GM23338 (cell line): ENCODE measurements around the gene RAB11FIP3. TPM values are rescaled to one million over a fixed set of nuclear protein-coding genes. Genes with fewer than 3 reads are reported as not detected.

Experiments used
- ATAC-seq: fragments of 200-7000 bp; cut with Tn5 transposase; 3 replicates; pipeline ENCODE4 v1.9.1; 2020
- DNase-seq: peaks from one replicate; pipeline ENCODE4 v3.0.0-alpha.2; 2015; ENCODE audit warnings: low spot score
- H2AFZ ChIP-seq: fragments of 200-600 bp; sonication (generic); 2 replicates; pipeline ENCODE4 v1.8.0; 2016; ENCODE audit warnings: antibody characterized with exemption, mild to moderate bottlenecking, moderate library complexity
- H3F3A ChIP-seq: fragments of 200-600 bp; sonication (generic); replicated peaks from 2 replicates; pipeline ENCODE4 v1.8.0; 2017; ENCODE audit warnings: antibody characterized with exemption, mixed run types, low read depth
- H3K27ac ChIP-seq: fragments of 200-600 bp; sonication (generic); 2 replicates; pipeline ENCODE4 v1.6.1; 2016; ENCODE audit warnings: low read depth
- H3K27me3 ChIP-seq: fragments of 200-600 bp; sonication (generic); 2 replicates; pipeline ENCODE4 v1.8.0; 2016; ENCODE audit warnings: mild to moderate bottlenecking, mixed run types, moderate library complexity; ENCODE audit not compliant: insufficient read depth
- H3K36me3 ChIP-seq: fragments of 200-600 bp; sonication (generic); 2 replicates; pipeline ENCODE4 v1.8.0; 2016; ENCODE audit warnings: mild to moderate bottlenecking; ENCODE audit not compliant: insufficient read depth
- H3K4me1 ChIP-seq: fragments of 200-600 bp; sonication (generic); 2 replicates; pipeline ENCODE4 v1.8.0; 2016; ENCODE audit warnings: mild to moderate bottlenecking, moderate library complexity; ENCODE audit not compliant: insufficient read depth
- H3K4me2 ChIP-seq: fragments of 200-600 bp; sonication (generic); 2 replicates; pipeline ENCODE4 v1.7.1; 2017; ENCODE audit warnings: mixed run types
- H3K4me3 ChIP-seq: fragments of 200-600 bp; sonication (generic); 2 replicates; pipeline ENCODE4 v1.6.1; 2016; ENCODE audit warnings: mixed run types
- H3K79me2 ChIP-seq: fragments of 200-600 bp; sonication (generic); replicated peaks from 2 replicates; pipeline ENCODE4 v1.8.0; 2017; ENCODE audit warnings: mild to moderate bottlenecking; ENCODE audit not compliant: insufficient read depth
- H3K9me2 ChIP-seq: fragments of 200-600 bp; sonication (generic); 2 replicates; pipeline ENCODE4 v1.8.0; 2017; ENCODE audit not compliant: insufficient read depth
- H4K20me1 ChIP-seq: fragments of 200-600 bp; sonication (generic); replicated peaks from 2 replicates; pipeline ENCODE4 v1.8.0; 2017; ENCODE audit warnings: mild to moderate bottlenecking; ENCODE audit not compliant: insufficient read depth
- H3K27ac Mint-ChIP-seq: 2 replicates; pipeline ENCODE4 v1.8.0; 2020; ENCODE audit warnings: inconsistent platforms, mild to moderate bottlenecking, moderate library complexity, mixed read lengths
- H3K27me3 Mint-ChIP-seq: 3 replicates; pipeline ENCODE4 v1.8.0; 2022; ENCODE audit warnings: low read depth, mild to moderate bottlenecking, moderate library complexity, mixed read lengths, inconsistent platforms; ENCODE audit not compliant: insufficient read depth, poor library complexity
- H3K36me3 Mint-ChIP-seq: 3 replicates; pipeline ENCODE4 v1.8.0; 2021; ENCODE audit warnings: low read depth, mild to moderate bottlenecking, inconsistent platforms, moderate library complexity, mixed read lengths
- H3K4me1 Mint-ChIP-seq: 3 replicates; pipeline ENCODE4 v1.8.0; 2020; ENCODE audit warnings: mild to moderate bottlenecking, inconsistent platforms, mixed read lengths
- H3K4me3 Mint-ChIP-seq: 3 replicates; pipeline ENCODE4 v1.8.0; 2021; ENCODE audit warnings: moderate library complexity, mild to moderate bottlenecking, inconsistent platforms, mixed read lengths
- H3K9me3 Mint-ChIP-seq: 3 replicates; pipeline ENCODE4 v1.8.0; 2020; ENCODE audit warnings: moderate library complexity, mild to moderate bottlenecking, inconsistent platforms, mixed read lengths
- CREB1 ChIP-seq: fragments of 250-450 bp; sonication (Bioruptor Pico); IDR thresholded peaks from 2 replicates; pipeline ENCODE4 v1.5.0; 2020; ENCODE audit warnings: low read depth, mild to moderate bottlenecking, moderate library complexity
- CTCF ChIP-seq, 2 experiments: fragments of 200-600 bp in 1 of 2; sonication (generic) in 1 of 2; conservative IDR thresholded peaks; 2 replicates each; pipeline versions ENCODE4 v1.5.1 to v1.6.1; 2016 to 2017; ENCODE audit warnings: antibody characterized with exemption in 2 of 2, low read depth in 2 of 2, mild to moderate bottlenecking in 2 of 2, moderate library complexity in 1 of 2
- EZH2 ChIP-seq: fragments of 200-600 bp; sonication (generic); IDR thresholded peaks from one replicate; pipeline ENCODE4 v1.8.0; 2017; ENCODE audit warnings: antibody characterized with exemption, mild to moderate bottlenecking, low read depth; ENCODE audit not compliant: unreplicated experiment
- EZH2phosphoT487 ChIP-seq: fragments of 200-600 bp; sonication (generic); IDR thresholded peaks from one replicate; pipeline ENCODE4 v1.8.1; 2018; ENCODE audit warnings: antibody characterized with exemption; ENCODE audit not compliant: unreplicated experiment
- JUNB ChIP-seq: IDR thresholded peaks from one replicate; pipeline ENCODE4 v1.6.1; 2016; ENCODE audit warnings: antibody characterized with exemption; ENCODE audit not compliant: unreplicated experiment
- NANOG ChIP-seq: IDR thresholded peaks from 2 replicates; pipeline ENCODE4 v1.6.1; 2016; ENCODE audit warnings: antibody characterized with exemption, borderline replicate concordance
- POLR2AphosphoS5 ChIP-seq: IDR thresholded peaks from 2 replicates; pipeline ENCODE4 v1.6.1; 2016; ENCODE audit warnings: antibody characterized with exemption, low read depth
- STAT1 ChIP-seq: IDR thresholded peaks from one replicate; pipeline ENCODE4 v1.6.1; 2016; ENCODE audit warnings: antibody characterized with exemption; ENCODE audit not compliant: unreplicated experiment
- ZNF114 ChIP-seq: fragments of 250-450 bp; sonication (Bioruptor Pico); IDR thresholded peaks from 2 replicates; pipeline ENCODE4 v1.5.0; 2020; ENCODE audit warnings: mild to moderate bottlenecking, moderate library complexity
- ZNF331 ChIP-seq: fragments of 250-450 bp; sonication (Bioruptor Pico); IDR thresholded peaks from 2 replicates; pipeline ENCODE4 v1.5.0; 2020; ENCODE audit warnings: low read depth, mild to moderate bottlenecking, moderate library complexity
- polyA plus RNA-seq: library from polyadenylated mRNA; unstranded; fragments of >200 nt; fragmentation: Nextera tagmentation; extraction: Ambion mirVana; gene quantifications from 2 replicates; pipeline ENCODE4 v1.2.1, GENCODE V29; 2016
- total RNA-seq: library from RNA; depleted of rRNA; stranded (reverse); fragments of >200 nt; shearing (Covaris generic); gene quantifications from 2 replicates; pipeline ENCODE4 v1.2.3, GENCODE V29; 2014
- TF ChIP-seq, protein P1 (sequence below): IDR thresholded peaks from one replicate; pipeline ENCODE4 v1.6.1; 2018; ENCODE audit warnings: antibody characterized with exemption; ENCODE audit not compliant: unreplicated experiment
- TF ChIP-seq, protein P2 (sequence below): IDR thresholded peaks from 2 replicates; pipeline ENCODE4 v1.6.1; 2016; ENCODE audit warnings: antibody characterized with exemption

RAB11FIP3 gene
- total and polyA plus RNA-seq, 2 experiments from 2014 or later = 3.2 to 29.2 TPM

DNA sequence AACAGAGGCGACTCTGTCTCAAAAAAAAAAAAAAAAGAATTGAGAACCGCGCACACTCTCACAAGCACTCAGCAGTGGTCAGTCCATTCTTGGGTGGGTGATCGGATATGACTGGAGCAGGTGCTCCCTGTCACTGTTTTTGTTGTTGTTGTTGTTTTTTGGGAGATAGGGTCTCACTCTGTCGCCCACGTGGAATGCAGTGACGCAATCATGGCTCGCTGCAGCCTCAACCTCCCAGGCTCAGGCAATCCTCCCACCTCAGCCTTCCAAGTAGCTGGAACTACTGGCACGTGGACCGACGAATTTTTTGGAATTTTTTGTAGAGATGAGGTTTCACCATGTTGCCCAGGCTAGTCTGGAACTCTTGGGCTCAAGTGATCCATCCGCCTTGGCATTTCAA lies 30.0 kb downstream of the RAB11FIP3 start (continued):
- TF ChIP-seq CTCF (conservative IDR thresholded peaks at IDR 0.05; ENCODE audit: low read depth in 2 of 2) (no peak), EZH2phosphoT487 (no peak), STAT1 (no peak)
- TF ChIP-seq, protein P1, sequence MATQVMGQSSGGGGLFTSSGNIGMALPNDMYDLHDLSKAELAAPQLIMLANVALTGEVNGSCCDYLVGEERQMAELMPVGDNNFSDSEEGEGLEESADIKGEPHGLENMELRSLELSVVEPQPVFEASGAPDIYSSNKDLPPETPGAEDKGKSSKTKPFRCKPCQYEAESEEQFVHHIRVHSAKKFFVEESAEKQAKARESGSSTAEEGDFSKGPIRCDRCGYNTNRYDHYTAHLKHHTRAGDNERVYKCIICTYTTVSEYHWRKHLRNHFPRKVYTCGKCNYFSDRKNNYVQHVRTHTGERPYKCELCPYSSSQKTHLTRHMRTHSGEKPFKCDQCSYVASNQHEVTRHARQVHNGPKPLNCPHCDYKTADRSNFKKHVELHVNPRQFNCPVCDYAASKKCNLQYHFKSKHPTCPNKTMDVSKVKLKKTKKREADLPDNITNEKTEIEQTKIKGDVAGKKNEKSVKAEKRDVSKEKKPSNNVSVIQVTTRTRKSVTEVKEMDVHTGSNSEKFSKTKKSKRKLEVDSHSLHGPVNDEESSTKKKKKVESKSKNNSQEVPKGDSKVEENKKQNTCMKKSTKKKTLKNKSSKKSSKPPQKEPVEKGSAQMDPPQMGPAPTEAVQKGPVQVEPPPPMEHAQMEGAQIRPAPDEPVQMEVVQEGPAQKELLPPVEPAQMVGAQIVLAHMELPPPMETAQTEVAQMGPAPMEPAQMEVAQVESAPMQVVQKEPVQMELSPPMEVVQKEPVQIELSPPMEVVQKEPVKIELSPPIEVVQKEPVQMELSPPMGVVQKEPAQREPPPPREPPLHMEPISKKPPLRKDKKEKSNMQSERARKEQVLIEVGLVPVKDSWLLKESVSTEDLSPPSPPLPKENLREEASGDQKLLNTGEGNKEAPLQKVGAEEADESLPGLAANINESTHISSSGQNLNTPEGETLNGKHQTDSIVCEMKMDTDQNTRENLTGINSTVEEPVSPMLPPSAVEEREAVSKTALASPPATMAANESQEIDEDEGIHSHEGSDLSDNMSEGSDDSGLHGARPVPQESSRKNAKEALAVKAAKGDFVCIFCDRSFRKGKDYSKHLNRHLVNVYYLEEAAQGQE = no peak

GRCh38 chr16:456891-457483 lies 31.5 kb downstream of the RAB11FIP3 start:
- Histone ChIP-seq H2AFZ (no peak overlapping the region), H3K79me2 (no peaks in the 10 kb centered on the region; the same call in 1 of the 2 replicates), H3K4me3 (no peak overlapping the region), H3K27me3 (no peaks in the 10 kb centered on the region), H4K20me1 (peaks cover 3% of the 10 kb centered on the region; the same call in 1 of the 2 replicates), H3K4me1 (no peaks in the 10 kb centered on the region; the same call in 1 of the 2 replicates), H3K36me3 (no peaks in the 10 kb centered on the region), H3K4me2 (no peak overlapping the region), H3K9me2 (no peaks in the 10 kb centered on the region), H3K27ac (peak overlapping the region; percentile 12; the same call in 1 of the 2 replicates), H3F3A (0 out of 2 replicates have a peak, but pooled peaks cover 13% of the 10 kb centered on the region)
- Mint-ChIP-seq H3K36me3 (peaks cover 11% of the 10 kb centered on the region), H3K4me1 (peaks cover 24% of the 10 kb centered on the region), H3K27me3 (peaks cover 9% of the 10 kb centered on the region), H3K4me3 (no peak overlapping the region; the same call in 2 of the 3 replicates), H3K27ac (peak overlapping the region; percentile 24; the same call in 1 of the 2 replicates), H3K9me3 (no peaks in the 10 kb centered on the region; the same call in 2 of the 3 replicates)
- peak; percentile 52 for ATAC-seq
- DNase-seq = no peak
- TF ChIP-seq NANOG = no peak
- no peak for TF ChIP-seq STAT1
- no peak for TF ChIP-seq EZH2
- no peak for TF ChIP-seq ZNF114
- no peak for TF ChIP-seq ZNF331 (CRISPR knock-in tag)
- TF ChIP-seq, protein P2, sequence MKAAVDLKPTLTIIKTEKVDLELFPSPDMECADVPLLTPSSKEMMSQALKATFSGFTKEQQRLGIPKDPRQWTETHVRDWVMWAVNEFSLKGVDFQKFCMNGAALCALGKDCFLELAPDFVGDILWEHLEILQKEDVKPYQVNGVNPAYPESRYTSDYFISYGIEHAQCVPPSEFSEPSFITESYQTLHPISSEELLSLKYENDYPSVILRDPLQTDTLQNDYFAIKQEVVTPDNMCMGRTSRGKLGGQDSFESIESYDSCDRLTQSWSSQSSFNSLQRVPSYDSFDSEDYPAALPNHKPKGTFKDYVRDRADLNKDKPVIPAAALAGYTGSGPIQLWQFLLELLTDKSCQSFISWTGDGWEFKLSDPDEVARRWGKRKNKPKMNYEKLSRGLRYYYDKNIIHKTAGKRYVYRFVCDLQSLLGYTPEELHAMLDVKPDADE = no peak
- no peak for TF ChIP-seq POLR2AphosphoS5
- TF ChIP-seq CTCF (conservative IDR thresholded peaks at IDR 0.05; ENCODE audit: low read depth in 2 of 2) = no peak
- no peak for TF ChIP-seq EZH2phosphoT487
- no peak for TF ChIP-seq CREB1 (CRISPR knock-in tag)
- no peak for TF ChIP-seq JUNB
- TF ChIP-seq, protein P1 = no peak
